Measurements from ENCODE around the gene APOL1.
"Not testable (repeated sequence)": the region's sequence is repeated elsewhere in the genome, so short reads cannot be mapped to it uniquely, and the experiment has no call there.

The APOL1 gene

DNA sequence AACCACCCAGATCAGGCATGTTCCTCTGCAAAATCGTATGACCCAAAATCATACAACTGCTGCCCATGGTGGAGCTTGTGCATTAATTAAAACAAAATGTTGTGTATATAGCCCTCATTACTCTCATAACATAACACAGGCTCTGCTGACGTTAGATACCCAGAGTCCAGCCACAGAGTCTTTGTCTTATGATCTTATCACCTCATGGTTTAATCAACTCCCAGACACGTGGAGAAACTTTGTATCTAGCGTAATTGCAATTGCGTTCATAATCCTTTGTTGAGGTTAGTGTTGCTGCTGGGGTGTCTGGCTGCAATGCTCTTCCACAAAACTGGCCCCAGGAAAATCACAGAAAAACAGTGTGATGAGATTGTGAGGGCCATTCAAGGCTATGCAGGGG, 5.0 kb upstream of the APOL1 start:
- no peak for FAIRE-seq

DNA sequence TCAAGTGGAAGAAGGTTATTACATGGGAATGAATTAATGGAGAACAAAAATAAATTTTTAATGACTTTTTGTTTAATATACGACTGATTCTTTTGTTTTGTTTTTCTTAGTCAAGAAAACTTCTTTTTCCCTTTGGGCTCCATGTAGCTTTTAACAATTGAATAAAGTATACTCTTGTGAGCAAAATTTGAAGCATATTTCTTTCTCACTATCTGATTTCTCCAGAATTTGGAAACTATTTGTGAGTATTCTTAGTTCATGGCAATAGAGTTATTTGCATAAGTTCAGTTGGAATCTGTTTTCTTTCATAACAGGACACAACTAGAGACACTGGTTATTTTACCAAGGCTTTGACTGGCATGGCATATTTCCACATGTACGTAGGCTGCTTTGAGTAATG, 3.8 kb upstream of the APOL1 start:
- FAIRE-seq = no peak

DNA sequence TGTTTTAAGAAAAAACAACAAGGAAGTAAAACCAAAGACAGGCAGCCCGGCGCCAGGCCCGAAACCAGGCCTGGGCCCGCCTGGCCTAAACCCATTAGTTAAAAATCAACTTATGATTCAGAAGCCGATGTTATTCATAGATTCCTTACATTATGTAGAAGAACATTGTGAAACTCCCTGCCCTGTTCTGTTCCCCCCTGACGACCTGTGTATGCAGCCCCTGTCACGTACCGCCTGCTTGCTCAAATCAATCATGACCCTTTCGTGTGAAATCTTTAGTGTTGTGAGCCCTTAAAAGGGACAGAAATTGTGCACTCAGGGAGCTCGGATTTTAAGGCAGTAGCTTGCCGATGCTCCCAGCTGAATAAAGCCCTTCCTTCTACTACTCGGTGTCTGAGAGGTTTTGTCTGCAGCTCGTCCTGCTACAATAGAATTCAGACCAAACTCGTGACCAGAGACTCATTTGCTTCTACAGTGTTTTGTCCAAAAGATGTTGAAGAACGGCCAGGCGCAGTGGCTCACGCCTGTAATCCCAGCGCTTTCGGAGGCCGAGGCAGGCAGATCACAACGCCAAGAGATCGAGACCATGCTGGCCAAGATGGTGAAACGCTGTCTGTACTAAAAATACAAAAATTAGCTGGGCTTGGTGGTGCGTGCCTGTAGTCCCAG, 2.5 kb upstream of the APOL1 start:
- not testable (repeated sequence) for FAIRE-seq

DNA sequence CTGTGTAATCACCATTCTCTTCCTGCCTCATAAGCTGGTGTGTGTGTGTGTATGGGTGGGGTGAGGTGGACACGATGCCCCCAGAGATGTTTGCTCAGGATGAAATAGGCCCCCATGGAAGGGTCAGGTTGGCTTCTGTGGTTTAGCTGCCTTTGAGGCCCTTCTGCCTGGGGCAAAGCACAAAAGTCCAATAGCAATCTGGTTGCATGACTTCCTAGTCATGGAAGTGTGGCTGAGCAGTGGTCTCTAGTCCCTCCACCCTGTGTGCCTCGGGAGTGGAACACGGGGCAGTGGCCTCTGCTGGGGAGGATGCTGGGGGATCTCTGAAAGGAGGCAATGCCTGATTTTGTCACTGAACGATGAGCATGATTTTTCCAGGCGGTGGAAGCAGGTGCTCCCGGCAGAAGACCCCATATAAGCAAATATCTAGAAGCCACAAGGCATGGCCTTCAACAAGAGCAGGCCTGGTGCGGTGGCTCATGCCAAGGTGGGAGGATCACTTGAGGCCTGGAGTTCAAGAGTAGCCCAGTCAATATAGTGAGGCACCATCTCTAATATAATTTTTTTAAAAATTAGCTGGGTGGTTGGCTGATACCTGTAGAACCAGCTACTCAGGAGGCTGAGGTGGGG, 839 bp upstream of the APOL1 start:
- not testable (repeated sequence) for FAIRE-seq

DNA sequence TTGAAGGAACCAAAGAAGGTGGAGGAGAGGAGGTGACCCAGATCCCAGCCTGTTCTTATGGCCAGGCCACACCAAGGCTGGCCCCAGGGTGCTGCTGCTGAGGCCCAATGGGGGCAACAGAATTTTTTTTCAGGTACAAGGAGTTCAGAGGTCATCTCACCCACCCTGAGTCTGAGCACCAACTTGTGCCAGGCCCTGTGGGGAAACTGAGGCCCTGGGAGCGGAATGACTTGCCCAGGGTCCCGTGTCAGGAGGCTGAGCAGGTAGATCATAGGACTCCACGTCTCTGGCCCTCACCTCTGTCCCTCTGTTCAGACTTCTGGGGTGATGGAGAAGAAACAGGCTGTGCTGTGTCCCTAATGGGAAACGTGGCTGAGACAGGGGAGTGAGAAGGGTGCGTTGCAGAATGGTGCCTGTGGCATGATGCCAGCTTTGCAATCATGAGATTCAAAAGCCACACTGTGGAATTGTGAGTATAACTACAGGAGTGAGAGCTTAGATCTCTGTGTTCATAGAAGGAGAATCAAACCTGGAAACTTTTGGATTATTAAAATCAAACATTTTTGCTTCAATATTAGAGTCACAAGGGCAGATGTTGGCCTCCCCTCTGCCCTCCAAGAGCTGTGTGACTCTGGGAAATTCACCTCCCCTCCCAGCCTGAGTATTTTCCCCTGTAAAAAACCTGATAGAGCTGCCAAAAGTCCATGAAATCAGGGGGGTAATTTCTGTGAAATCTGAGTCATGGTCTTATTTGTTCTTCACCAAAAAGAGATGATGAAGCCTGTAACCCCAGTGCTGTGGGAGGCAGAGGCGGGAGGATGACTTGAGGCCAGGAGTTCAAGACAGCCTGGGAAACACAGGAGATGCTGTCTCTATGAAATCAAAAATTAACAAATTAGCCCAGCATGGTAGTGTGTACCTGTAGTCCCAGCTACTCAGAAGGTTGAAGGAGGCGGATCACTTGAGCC, 874 bp downstream of the APOL1 start:
- no peak for FAIRE-seq

DNA sequence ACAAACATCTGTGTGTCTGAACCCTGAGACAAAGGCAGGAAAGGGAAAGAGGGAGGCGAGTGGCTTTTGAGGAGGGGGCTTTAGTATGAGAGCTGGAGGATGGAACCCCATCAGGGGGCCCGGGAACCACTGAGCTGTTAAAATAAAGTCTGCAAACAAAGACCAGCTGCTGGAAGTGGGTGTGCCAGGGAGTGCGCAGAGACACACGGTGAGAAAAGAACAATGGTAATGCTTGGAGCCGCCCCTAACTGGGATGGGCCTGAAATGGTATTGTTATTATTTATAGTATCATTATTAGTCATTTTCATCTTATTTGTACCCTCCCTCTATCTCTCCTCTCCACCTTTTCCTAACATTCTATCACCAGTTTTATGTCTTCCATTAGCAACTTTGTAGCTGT, 2.6 kb downstream of the APOL1 start:
- FAIRE-seq = not testable (repeated sequence)

DNA sequence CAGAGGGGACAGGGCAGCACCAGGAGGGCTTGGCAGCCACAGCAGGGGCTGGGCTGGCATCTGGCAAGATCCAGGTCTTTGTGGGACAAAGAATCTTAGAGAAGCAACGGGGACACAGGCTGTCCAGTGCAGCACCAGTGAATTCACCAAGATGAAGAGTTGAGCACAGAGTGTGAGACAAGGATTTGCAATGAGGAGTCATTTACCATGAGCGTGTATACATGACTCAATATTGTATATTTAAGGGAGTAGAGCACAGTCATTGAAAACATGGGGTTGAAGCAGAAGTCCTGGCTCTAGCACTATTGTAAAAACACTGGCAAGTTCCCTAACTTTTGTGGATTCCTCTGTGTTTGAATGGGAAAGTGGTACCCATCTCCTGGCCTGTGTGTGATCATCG, 3.5 kb downstream of the APOL1 start:
- FAIRE-seq = no peak

DNA sequence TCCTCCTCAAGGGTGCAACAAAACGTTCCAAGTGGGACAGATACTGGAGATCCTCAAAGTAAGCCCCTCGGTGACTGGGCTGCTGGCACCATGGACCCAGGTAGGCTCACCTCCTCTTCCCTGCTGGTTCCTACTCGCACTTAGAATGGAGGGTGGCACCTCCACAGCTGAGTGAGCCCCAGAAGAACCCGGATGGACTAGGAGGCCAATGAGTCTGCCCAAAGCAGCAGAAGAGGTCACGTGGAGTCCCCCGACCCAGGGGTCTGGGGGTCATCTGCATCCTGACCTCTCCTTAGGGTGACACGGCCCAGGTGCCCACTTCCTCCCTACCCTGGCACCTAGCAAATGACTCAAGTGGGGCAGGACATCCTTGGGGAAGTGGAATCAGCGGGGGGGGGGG, 4.4 kb downstream of the APOL1 start:
- FAIRE-seq = no peak

DNA sequence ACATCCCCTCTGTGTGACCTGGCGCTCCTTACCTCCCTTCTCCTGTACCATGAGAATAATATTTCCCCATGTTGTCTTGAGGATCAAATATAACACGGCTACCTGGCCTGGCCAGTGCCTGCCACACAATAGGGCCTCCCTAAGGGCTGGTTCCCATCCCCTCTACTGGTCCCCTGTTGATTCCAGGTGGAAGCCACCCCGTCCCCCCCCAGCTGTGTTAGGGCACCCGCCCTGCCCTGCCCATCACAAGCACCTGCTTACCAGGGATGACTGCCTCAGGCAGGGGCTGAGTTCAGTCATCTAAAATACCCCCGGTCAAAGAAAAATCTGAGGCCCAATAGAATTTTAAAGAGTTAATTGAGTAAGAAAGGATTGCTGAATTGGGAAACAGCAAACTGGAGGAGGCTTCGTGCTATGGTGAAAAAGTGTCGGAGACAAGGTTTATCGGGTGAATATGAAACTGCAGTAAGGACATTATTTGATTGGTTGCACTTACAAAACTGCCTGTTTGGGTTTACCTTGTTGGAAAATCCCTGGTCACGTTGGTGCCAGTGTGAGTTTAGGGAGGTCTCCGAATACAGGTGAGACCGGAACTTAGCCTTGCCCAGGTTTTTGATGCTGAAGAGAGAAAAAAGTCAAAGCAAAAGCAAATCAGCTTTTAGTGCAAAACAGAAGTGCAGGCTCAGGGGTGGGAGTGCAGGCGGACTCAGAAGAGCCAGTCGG, 5.2 kb downstream of the APOL1 start:
- FAIRE-seq = no peak

DNA sequence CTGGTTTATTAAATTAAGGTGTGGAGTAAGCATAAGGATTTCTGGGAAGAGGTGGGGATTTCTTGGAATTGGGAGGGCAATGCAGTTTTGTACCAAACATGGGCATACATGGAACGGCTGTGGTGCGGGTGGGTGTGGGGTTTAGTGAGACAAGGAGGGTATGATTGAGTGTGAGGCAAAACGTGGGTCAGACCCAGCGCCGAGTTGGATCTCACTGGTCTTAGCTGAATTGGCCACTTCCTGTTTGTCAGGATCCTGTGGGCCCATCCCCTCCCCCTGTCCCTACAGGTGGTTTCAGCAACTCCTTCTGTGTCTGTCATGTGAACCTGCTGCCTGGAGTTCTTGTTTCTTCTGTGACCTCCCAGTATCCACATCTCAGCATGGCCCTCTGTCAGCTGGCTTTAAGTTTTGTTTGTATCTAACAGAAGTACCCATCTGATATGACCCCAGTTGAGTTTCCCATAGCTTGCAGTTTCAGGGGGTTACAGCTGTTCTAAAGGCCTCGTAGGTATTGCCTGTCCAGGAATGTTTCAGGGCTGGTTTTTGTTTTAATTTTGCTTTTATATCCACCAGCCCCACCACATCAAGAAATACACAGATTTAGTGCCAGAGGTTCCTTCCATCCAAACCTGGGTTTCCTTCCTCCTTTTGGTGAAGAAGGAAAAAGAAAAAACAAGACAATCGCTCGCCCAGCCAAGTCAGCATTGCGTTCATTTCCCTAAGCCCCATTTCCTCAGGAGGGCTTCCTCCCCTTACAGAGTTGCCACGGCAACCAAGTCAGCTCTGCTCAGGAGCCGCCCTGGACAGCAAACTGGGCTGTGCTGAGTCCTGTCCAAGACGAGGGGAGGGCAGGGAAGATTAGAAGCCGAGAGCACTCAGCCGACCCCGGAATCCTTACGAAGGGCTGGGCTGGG, 6.0 kb downstream of the APOL1 start:
- no peak for FAIRE-seq

DNA sequence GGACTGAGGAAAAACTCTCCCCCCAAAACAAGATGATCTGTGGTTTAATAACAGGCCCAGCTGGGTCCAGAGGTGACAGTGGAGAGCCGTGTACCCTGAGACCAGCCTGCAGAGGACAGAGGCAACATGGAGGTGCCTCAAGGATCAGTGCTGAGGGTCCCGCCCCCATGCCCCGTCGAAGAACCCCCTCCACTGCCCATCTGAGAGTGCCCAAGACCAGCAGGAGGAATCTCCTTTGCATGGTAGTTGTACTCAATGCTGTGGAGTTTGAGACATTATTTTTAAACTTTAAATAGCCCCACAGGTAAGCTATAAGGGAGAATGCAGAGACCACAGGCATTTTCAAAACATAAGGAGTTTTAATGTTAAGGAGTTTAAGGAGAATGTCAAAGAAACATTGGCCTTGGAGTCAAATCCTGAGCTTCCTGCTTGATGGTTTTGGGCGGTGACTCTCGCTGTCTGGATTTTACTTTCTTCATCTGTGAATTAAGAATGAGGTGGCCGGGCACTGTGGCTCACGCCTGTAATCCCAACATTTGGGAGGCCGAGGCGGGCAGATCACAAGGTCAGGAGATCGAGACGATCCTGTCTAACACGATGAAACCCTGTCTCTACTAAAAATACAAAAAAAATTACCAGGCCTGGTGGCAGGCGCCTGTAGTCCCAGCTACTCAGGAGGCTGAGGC, 6.8 kb downstream of the APOL1 start:
- no peak for FAIRE-seq

DNA sequence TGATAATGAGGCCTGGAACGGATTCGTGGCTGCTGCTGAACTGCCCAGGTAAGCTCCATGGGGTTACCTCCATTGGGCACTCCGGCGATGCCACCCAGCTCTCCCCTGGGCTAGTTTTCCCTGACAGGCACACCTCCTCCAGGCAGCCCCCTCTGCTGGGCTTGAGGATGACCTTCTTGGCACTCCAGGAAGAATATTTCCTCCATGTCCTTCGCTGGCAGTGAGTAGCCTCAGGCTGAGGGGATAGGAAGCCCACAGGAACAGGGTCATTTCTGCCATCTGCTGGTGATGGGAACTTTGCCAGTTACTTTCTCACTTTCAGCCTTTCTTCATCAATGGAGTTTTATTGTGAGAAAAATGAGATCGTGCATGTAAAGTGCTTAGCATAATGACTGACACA, 8.7 kb downstream of the APOL1 start:
- not testable (repeated sequence) for FAIRE-seq

DNA sequence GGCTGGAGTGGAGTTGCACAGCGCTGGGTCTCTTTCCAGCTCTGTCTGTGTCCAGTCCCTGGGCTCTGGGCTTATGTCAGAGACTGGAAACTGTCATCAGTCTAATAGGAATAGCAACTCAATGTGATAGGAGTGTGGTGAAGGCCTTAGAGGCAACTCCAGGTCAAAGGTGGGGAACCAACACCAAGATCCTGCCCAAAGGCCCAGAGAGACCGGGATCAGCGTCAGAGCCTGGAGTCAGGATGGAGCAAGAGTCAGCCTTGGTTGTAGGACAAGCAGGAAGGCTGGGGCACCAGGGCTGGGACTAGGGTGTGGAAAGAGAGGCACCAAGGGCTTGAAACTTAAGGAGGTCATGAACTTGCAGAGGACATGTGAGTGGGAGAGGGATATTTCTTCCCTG, 9.4 kb downstream of the APOL1 start:
- FAIRE-seq = not testable (repeated sequence)

DNA sequence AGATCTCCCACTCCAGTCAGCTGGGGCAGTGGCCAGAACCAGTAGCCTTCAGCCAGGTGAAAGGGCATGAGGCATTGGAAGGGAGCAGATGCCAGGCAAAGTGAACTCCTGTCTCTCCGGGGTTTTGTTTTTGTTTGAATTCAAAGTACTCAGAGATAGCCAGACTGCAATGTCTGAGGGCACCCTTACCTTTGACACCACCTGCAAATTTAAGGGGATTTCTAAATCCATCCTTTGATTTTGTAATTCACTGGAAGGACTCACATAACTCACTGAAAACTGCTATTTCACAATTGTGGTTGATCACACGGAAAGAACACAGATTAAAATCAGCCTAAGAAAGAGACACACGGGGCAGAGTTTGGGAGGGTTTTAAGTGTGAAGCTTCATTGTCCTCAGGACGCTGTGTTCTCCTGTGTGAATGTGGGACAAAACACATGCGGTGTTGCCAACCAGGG, 10.3 kb downstream of the APOL1 start:
- FAIRE-seq = not testable (repeated sequence)

DNA sequence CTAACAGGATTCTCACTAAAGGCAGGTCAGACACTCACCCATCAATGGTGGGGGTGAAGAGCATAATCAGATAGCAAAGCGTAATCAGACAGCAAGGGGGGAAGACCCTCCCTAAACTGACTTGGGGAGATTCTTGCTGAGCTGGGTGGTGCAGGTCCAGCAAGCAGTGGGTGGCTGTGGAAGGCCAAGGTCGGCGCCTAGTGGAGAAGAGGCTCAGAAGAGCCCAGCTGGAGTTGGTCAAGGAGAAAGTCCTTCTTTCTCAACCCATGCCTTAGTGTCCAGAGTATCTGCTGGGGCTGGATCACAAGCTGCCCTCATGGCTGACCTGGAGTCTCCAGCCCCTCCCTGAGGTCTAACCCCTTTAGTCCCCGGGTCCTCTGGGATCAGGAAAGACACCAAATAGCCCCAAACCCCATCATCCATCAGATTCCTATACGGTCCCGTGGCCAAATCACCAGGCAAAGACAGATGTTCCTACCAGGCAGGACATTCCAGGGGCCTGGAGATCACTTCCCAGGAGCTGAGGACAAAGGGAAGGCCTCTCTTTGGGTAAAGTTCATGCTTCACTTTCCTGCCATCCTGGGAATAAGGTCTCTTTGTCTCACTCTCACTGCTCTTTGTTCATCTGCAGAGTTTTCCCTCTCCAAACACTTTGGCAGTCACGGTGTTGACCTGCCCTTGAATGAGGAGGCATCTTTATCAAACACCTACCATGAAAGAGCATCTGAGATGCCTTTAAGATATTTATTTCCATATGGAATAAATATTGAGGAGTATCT, 11.1 kb downstream of the APOL1 start:
- FAIRE-seq = not testable (repeated sequence)

DNA sequence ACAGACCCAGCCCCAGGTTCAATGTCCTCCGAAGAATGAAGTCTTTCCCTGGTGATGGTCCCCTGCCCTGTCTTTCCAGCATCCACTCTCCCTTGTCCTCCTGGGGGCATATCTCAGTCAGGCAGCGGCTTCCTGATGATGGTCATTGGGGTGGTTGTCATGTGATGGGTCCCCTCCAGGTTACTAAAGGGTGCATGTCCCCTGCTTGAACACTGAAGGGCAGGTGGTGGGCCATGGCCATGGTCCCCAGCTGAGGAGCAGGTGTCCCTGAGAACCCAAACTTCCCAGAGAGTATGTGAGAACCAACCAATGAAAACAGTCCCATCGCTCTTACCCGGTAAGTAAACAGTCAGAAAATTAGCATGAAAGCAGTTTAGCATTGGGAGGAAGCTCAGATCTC, 14.1 kb downstream of the APOL1 start:
- FAIRE-seq = no peak

DNA sequence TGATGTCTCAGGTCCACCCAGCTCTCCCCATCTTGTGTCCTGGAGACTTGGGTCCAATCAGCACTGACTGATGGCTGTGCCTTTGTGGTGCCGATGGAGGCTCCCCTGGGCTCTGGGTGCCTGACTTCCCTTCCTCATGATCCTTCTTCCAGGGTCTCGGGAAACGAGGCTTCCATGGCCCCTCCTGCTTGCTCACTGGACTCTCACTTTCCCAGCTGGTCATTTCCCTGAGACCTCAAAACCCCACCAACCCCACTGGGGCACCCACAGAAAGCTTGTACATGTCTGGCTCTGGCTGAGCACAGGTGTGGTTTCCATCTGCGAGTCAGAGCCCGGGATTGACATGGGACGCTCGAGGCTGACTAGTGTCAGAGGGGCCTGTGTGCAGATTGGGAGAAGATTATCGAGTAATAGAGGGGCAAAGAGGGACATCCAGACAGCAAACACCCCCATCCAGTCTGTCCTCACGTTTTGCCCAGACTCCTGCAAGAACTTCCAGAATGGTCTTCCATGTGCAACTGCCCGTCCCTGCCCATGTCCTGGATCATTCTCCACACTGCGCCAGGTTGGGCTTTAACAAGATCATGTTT, 15.1 kb downstream of the APOL1 start:
- no peak for FAIRE-seq

DNA sequence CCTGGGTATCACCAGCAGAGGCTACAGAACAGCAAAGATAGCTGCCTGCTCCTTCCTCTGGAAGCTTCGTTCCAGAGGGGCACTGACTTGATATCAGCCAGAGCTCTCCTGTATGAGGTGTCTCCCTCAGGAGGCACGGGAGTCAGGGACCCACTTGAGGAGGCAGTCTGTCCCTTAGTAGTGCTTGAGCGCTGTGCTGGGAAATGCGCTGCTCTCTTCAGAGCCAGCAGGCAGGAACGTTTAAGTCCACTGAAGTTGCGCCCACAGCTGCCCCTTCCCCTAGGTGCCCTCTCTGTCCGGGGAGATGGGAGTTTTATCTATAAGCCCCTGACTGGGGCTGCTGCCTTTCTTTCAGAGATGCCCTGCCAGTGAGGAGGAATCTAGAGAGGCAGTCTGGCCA, 18.3 kb downstream of the APOL1 start:
- FAIRE-seq = not testable (repeated sequence)

DNA sequence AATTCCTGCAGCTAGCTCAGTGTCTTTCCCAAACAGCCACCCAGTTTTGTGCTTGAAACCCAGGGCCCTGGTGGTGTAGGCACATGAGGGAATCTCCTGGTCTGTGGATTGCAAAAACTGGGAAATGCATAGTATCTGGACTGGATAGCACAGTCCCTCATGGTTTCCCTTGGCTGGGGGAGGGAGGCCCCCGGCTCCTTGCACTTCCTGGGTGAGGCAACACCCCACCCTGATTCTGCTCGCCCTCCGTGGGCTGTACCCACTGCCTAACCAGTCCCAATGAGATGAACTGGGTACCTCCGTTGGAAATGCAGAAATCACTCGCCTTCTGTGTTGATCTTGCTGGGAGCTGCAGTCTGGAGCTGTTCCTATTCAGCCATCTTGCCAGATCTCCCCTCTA, 19.0 kb downstream of the APOL1 start:
- FAIRE-seq = not testable (repeated sequence)

DNA sequence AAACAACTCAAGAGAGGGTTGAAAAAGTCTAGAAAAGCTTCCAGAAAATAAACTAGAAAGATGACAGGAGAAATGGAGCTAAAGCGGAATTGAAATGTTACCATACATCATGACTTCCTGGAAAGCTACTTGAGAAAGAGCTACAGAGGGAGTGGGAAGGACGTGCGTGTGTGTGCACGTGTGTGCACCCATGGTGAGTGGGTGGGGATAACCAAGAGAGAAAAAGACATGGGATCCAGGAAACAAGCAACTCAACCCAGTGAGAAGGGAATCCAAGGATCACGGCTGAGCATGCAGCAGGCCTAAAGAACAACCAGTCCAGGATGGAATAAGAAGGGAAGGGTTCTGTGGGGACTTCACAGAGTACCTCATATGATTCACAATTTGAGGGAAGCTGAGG, 21.6 kb downstream of the APOL1 start:
- no peak for FAIRE-seq

Data from islet of Langerhans (tissue), 1 donor.